ENCODE measurements around the gene MFSD6.
"Not testable (repeated sequence)": the region's sequence is repeated elsewhere in the genome, so short reads cannot be mapped to it uniquely, and the experiment has no call there.

Gene MFSD6

DNA sequence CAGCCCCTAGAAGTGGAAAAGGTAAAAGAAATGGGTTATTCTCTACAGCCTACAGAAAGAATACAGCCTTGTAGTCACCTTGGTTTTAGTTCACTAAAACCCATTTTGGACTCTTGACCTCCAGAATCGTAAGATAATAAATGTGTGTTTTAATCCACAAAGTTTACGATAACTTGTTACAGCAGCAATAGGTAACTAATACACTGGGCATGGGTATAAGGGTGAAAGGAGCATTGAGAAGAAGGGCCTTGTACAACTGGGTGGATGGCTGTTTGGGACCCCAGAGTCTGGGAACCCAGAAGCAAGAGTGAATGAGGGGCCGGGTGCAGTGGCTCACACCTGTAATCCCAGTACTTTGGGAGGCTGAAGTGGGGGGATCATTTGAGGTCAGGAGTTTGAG is 2.2 kb upstream of the MFSD6 start:
- no peak for DNase-seq

- no peak for DNase-seq
These were observed 1.4 kb upstream of the MFSD6 start for GRCh38 chr2:190406805-190407204.

DNA sequence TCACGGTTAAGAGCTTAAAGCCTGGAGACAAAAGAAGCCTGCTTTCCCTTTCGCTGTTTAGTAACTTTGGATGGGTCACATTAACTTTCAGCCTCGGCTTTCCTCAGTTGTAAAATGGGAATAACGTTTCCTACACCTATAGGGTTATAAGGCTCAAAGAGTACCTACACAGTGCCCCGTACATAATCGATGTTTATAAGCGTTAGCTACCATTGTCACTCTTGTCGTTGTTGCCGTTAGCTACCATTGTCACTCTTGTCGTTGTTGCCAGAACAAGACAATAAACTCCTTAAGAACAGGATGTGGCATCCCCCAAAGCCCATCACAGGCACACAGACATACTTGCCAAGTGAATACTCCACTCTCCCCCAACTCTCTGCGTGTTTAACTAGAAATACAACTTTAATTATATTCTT is 901 bp upstream of the MFSD6 start:
- peak; percentile 54 for DNase-seq

- peak; percentile 80 for DNase-seq
These were observed 550 bp downstream of the MFSD6 start for GRCh38 chr2:190408538-190409271.

DNA sequence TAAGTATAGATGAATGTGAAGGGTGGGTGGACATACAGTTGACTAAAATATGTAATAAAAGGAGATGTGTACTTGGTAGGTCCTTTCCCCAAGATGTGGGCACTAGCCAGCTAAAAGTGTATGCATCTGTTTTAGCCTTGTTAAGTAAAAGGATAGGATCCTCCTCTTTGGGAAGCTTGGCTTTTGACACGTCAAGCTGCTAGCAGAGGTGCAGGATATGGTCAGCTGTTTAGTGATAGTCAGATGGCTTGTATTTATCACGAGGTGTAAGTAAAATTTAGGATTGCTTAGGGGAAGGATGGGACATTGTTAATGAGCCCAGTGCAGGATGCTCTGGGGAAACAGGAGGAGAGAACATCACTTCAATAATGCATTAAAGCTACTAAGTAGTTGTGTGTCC is 1.5 kb downstream of the MFSD6 start:
- DNase-seq, result no peak

DNA sequence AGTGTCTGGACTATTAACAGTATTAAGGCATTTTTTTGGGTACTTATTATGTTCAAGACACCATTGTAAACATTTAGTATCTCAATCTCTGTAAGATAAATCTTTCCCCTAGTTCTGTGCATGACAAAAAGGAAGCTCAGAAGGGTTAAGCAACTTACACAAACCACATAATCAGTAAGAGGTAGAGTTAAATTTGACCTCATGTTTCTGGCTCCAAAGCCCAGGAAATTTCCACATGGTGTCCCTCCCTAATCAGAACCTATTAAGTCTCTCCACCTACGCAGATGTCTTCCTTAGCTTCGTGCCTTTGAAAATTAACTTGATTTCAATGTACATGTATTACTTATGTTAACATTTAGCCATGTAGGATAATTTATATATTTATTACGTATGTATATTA is 2.0 kb downstream of the MFSD6 start:
- DNase-seq, result no peak

DNA sequence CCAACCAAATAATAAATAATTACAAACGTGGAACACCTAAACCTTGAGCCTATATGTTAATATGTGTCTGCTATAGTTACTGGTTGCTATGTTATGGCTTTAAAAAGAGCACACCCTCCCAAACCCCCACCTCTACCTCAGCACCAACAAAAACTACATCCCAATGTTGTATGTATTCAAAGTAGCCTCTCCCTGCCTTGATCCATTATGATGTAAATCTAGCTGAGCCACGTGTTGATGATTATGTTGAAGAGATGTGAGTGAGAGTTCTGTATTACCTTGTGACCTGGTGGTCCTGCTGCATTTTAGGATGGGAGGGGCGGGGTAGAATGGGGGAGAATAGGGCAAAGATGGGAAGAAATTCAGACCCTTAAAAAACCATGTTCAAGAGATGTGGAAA is 4.8 kb downstream of the MFSD6 start:
- no peak for DNase-seq

DNA sequence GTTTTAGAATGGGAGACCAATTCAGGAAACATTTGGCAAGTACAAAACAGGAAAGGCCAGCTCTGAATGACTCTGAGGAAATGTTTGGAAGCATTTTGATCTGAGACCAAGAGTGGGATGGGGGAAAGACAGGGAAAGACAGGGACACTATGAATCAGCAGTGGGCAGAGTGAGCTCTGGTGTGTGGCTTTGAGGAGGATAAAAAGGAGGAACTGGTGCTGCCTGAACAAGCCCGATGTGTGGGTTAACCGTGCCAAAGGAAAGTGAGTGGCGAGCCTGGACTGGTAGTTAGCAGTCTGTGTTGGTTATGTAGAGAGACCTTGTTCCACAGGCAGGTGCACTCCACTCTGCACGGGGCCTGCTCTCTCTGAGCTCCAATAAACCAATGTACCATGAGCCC is 5.3 kb downstream of the MFSD6 start:
- no peak for DNase-seq

DNA sequence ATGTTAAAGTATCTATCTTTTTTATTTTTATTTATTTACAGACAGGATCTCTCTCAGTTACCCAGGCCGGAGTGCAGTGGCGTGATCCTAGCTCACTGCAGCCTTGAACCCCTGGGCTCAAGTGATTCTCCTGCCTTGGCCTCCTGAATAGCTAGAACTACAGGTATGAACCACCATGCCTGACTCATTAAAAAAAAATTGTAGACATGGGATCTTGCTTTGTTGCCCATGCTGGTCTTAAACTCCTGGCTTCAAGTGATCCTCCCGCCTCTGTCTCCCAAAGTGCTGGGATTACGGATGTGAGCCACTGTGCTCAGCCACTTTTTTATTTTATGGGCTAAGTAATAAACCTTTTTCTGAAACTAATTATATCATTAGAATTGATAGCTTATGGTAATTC is 7.1 kb downstream of the MFSD6 start:
- no peak for DNase-seq

- no peak for DNase-seq
These were observed 7.9 kb downstream of the MFSD6 start for GRCh38 chr2:190415794-190416775.

- DNase-seq, result no peak
These were observed 9.1 kb downstream of the MFSD6 start for GRCh38 chr2:190417045-190417842.

DNA sequence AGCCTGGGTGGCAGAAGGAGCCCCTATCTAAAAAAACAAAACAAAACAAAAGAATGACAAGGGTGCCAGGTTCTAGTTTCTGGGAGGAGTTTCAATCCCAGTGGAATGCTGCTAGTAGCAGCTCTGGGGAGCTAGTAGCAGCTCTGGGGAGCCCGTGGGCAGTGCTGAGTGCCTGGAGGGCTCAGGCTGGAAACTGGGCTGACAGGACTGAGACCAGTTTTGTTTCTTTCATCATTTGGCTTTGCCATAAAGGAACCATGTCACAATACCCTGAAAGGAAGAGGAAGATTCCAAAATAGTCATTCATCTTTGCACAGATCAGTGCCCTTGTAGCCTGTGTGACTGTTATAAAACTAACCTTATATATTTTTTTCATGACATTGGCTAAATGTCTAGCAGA is 10.6 kb downstream of the MFSD6 start:
- no peak for DNase-seq

DNA sequence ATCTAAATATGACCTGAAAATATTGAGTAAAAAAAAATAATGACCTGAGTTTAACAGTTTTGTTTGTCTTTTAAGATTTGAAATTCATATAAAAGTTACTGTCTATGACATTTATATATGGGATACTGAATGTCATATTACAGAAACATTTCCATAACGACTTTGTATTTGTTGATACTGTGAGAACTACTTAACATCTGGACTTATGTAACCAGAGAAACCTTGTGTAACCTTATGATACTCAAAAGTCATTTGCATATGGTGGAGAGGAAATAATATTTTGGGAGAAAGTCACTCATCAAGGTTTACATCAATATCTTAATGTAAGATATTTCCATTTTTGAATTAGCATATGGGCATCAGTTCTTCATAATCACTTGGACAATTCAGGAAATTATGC is 12.6 kb downstream of the MFSD6 start:
- no peak for DNase-seq

DNA sequence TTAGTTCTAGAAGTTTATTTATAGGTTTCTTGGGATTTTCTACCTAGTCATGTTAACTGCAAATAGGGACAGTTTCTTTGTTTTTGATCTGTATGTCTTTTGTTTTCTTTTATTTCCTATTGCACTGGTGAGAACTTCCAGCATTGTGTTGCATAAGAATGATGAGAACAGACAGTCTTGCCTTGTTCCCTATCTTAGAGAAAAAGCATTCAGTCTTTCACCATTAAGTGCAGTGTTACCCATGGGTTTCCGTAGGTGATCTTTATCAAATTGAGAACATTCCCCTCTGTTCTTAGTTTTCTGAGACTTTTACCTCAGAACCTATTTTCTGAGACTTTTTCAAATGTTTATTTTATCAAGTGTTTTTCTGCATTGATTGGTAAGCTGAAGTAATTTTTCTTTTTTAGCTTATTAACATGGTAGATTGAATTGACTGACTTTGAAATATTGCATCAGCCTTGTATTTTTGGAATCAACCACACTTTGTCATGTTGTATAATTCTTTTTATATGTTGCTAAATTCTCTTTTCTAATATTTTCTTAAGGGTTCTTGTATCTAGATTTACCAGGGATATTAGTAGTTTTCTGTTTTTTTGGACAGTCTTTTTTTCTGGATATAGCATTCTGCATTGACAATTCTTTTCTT is 17.2 kb downstream of the MFSD6 start:
- no peak for DNase-seq

- no peak for DNase-seq
These were observed 17.9 kb downstream of the MFSD6 start for GRCh38 chr2:190425883-190426658.

GRCh38 chr2:190430866-190431265 is 22.7 kb downstream of the MFSD6 start:
- DNase-seq, result not testable (repeated sequence)

GRCh38 chr2:190431907-190432306 is 23.8 kb downstream of the MFSD6 start:
- no peak for DNase-seq

GRCh38 chr2:190432567-190433231 is 24.5 kb downstream of the MFSD6 start:
- DNase-seq, result no peak

DNA sequence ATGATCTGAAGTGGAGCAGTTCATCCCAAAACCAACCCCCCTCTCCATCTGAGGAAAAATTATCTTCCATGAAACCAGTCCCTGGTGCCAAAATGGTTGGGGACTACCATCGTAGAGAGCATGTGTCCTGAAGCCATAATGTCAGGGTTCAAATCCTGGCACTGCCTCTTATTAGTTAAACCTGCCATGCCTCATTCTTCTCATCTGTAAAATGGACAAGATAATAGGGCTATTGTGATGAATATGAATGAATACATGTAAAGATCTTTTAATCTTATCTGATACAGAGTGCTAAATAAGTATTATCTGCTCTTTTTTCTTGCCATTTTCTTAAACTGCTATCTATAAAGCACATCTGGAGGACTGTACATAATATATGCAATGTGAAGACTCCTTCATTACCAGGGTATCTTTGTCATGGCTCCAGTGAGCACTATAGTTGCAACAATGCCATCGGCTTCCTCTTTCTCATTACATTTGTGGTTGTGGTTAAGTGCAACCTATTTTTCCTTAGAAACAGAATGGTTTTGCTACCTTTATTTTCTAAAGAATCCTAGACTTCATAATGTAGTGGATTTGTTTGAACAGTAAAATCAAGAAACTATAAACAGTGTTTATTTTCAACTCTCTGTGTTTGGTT is 27.0 kb downstream of the MFSD6 start:
- DNase-seq, result peak; percentile 27

GRCh38 chr2:190436557-190436956 is 28.4 kb downstream of the MFSD6 start:
- DNase-seq, result no peak

- DNase-seq, result no peak
These were observed 32.0 kb downstream of the MFSD6 start for GRCh38 chr2:190440113-190440512.
